ENCODE results near the gene SDR42E2.

- TF ChIP-seq, protein P1, sequence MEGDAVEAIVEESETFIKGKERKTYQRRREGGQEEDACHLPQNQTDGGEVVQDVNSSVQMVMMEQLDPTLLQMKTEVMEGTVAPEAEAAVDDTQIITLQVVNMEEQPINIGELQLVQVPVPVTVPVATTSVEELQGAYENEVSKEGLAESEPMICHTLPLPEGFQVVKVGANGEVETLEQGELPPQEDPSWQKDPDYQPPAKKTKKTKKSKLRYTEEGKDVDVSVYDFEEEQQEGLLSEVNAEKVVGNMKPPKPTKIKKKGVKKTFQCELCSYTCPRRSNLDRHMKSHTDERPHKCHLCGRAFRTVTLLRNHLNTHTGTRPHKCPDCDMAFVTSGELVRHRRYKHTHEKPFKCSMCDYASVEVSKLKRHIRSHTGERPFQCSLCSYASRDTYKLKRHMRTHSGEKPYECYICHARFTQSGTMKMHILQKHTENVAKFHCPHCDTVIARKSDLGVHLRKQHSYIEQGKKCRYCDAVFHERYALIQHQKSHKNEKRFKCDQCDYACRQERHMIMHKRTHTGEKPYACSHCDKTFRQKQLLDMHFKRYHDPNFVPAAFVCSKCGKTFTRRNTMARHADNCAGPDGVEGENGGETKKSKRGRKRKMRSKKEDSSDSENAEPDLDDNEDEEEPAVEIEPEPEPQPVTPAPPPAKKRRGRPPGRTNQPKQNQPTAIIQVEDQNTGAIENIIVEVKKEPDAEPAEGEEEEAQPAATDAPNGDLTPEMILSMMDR (IDR thresholded peaks at IDR 0.05; ENCODE audit: borderline replicate concordance, extremely low read depth, low read length, poor library complexity, severe bottlenecking) = no peak
- no peak for TF ChIP-seq EZH2 (IDR thresholded peaks at IDR 0.05; ENCODE audit: borderline replicate concordance, low read depth, low read length, severe bottlenecking)
These were observed 25.9 kb downstream of the SDR42E2 start for GRCh38 chr16:22188267-22188594.
